HL-60 (cell line): ENCODE data around the gene MAMDC2.

ENCODE experiments used
- TF ChIP-seq, protein P1 (sequence below): IDR thresholded peaks from one replicate; pipeline ENCODE4 v1.5.1; 2011; ENCODE audit warnings: low read length, control low read depth, inconsistent platforms; ENCODE audit not compliant: insufficient read depth
- TF ChIP-seq, protein P2 (sequence below): IDR thresholded peaks from 2 replicates; pipeline ENCODE4 v1.6.1; 2012; ENCODE audit warnings: low read depth; ENCODE audit not compliant: insufficient replicate concordance

DNA sequence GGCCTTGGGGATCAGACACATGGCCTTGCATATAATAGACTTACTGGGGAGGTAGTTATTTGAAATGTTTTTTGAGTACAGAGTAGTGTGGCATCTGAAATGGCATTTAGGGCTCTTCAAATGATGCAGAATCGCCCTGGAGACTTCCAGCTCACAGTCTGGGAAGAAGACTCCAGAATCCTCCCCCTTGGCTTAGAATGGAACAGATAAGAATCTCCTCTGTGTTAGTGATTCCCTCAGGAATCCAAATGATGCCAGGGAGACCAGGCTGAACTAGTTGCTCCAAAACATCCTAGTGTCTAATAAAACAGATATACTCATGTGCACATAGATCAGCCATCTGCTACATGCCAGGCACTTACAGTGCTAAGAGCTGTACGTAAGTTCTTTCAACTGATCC lies 176.6 kb downstream of the MAMDC2 start:
- TF ChIP-seq, protein P1, sequence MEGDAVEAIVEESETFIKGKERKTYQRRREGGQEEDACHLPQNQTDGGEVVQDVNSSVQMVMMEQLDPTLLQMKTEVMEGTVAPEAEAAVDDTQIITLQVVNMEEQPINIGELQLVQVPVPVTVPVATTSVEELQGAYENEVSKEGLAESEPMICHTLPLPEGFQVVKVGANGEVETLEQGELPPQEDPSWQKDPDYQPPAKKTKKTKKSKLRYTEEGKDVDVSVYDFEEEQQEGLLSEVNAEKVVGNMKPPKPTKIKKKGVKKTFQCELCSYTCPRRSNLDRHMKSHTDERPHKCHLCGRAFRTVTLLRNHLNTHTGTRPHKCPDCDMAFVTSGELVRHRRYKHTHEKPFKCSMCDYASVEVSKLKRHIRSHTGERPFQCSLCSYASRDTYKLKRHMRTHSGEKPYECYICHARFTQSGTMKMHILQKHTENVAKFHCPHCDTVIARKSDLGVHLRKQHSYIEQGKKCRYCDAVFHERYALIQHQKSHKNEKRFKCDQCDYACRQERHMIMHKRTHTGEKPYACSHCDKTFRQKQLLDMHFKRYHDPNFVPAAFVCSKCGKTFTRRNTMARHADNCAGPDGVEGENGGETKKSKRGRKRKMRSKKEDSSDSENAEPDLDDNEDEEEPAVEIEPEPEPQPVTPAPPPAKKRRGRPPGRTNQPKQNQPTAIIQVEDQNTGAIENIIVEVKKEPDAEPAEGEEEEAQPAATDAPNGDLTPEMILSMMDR: no peak
- TF ChIP-seq, protein P2, sequence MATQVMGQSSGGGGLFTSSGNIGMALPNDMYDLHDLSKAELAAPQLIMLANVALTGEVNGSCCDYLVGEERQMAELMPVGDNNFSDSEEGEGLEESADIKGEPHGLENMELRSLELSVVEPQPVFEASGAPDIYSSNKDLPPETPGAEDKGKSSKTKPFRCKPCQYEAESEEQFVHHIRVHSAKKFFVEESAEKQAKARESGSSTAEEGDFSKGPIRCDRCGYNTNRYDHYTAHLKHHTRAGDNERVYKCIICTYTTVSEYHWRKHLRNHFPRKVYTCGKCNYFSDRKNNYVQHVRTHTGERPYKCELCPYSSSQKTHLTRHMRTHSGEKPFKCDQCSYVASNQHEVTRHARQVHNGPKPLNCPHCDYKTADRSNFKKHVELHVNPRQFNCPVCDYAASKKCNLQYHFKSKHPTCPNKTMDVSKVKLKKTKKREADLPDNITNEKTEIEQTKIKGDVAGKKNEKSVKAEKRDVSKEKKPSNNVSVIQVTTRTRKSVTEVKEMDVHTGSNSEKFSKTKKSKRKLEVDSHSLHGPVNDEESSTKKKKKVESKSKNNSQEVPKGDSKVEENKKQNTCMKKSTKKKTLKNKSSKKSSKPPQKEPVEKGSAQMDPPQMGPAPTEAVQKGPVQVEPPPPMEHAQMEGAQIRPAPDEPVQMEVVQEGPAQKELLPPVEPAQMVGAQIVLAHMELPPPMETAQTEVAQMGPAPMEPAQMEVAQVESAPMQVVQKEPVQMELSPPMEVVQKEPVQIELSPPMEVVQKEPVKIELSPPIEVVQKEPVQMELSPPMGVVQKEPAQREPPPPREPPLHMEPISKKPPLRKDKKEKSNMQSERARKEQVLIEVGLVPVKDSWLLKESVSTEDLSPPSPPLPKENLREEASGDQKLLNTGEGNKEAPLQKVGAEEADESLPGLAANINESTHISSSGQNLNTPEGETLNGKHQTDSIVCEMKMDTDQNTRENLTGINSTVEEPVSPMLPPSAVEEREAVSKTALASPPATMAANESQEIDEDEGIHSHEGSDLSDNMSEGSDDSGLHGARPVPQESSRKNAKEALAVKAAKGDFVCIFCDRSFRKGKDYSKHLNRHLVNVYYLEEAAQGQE: no peak
